Nephron (organoid): ENCODE data around the gene SNAPIN.
"Not testable (repeated sequence)": the region's sequence is repeated elsewhere in the genome, so short reads cannot be mapped to it uniquely, and the experiment has no call there.

Experiments
- H3K27ac Mint-ChIP-seq, 3 experiments: 2 replicates each; pipeline ENCODE4 v1.8.0; 2020; ENCODE audit warnings: mixed read lengths in 3 of 3, mild to moderate bottlenecking in 2 of 3, moderate library complexity in 1 of 3
- H3K27me3 Mint-ChIP-seq: 2 replicates; pipeline ENCODE4 v1.8.0; 2021; ENCODE audit warnings: low read depth, mild to moderate bottlenecking, moderate library complexity, mixed read lengths
- H3K36me3 Mint-ChIP-seq: 2 replicates; pipeline ENCODE4 v1.8.0; 2020; ENCODE audit warnings: low read depth, mixed read lengths
- H3K4me1 Mint-ChIP-seq: 2 replicates; pipeline ENCODE4 v1.8.0; 2020; ENCODE audit warnings: mixed read lengths
- H3K4me3 Mint-ChIP-seq, 3 experiments: 2 replicates each; pipeline ENCODE4 v1.8.0; 2020; ENCODE audit warnings: mild to moderate bottlenecking in 3 of 3, mixed read lengths in 3 of 3, moderate library complexity in 2 of 3
- H3K9me3 Mint-ChIP-seq: 2 replicates; pipeline ENCODE4 v1.8.0; 2020; ENCODE audit warnings: mixed read lengths
- TF ChIP-seq, protein P1 (sequence below), 3 experiments: fragments of 200-600 bp; sonication (generic); IDR thresholded peaks; one replicate each; pipeline ENCODE4 v1.5.0; 2021; ENCODE audit warnings: antibody characterized with exemption in 3 of 3; ENCODE audit not compliant: unreplicated experiment in 3 of 3

SNAPIN gene

DNA sequence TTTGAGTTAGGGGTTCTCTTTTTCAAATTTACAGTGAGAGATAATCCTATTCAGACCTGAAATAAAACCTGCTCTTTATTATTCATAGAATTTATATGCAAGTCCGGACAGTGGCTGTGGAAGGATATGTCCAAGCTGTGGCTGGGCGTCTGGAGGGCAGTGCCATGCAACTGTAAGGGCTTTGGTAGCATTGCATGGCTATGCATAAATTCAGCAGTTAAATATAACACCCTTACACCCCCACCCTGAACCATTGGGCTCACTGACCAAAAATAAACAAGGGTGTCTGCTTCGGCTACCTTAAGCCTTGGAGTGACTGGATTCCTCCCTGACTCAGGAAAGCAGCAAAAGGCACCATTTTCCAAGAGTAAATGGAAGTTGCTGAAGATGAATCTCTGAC is 19.2 kb upstream of the SNAPIN start:
- Mint-ChIP-seq H3K36me3 (peaks cover 76% of the 10 kb centered on the region), H3K27ac (no peak overlapping the region), H3K27me3 (no peaks in the 10 kb centered on the region), H3K4me3 (no peak overlapping the region), H3K9me3 (no peaks in the 10 kb centered on the region), H3K4me1 (peaks cover 28% of the 10 kb centered on the region)
- TF ChIP-seq, protein P1, sequence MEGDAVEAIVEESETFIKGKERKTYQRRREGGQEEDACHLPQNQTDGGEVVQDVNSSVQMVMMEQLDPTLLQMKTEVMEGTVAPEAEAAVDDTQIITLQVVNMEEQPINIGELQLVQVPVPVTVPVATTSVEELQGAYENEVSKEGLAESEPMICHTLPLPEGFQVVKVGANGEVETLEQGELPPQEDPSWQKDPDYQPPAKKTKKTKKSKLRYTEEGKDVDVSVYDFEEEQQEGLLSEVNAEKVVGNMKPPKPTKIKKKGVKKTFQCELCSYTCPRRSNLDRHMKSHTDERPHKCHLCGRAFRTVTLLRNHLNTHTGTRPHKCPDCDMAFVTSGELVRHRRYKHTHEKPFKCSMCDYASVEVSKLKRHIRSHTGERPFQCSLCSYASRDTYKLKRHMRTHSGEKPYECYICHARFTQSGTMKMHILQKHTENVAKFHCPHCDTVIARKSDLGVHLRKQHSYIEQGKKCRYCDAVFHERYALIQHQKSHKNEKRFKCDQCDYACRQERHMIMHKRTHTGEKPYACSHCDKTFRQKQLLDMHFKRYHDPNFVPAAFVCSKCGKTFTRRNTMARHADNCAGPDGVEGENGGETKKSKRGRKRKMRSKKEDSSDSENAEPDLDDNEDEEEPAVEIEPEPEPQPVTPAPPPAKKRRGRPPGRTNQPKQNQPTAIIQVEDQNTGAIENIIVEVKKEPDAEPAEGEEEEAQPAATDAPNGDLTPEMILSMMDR (IDR thresholded peaks at IDR 0.05; ENCODE audit: unreplicated experiment in 3 of 3), result no peak

DNA sequence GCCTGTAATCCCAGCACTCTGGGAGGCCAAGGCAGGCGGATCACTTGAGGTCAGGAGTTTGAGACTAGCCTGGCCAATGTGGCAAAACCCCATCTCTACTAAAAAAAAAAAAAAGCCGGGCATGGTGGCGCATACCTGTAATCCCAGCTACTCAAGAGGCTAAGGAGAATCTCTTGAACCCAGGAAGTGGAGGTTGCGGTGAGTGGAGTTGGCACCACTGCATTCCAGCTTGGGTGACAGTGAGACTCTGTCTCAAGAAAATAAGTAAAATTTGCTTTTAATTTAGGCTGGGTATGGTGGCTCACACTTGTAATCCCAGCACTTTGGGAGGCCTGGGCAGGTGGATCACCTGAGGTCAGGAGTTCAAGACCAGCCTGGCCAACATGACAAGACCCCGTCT is 18.3 kb upstream of the SNAPIN start:
- Mint-ChIP-seq H3K36me3 (peaks cover 78% of the 10 kb centered on the region), H3K4me1 (peaks cover 19% of the 10 kb centered on the region), H3K27ac (peak overlapping the region in 1 of 3 experiments; percentile 8)
- not testable (repeated sequence) for H3K27me3 Mint-ChIP-seq, H3K4me3 Mint-ChIP-seq, H3K9me3 Mint-ChIP-seq

DNA sequence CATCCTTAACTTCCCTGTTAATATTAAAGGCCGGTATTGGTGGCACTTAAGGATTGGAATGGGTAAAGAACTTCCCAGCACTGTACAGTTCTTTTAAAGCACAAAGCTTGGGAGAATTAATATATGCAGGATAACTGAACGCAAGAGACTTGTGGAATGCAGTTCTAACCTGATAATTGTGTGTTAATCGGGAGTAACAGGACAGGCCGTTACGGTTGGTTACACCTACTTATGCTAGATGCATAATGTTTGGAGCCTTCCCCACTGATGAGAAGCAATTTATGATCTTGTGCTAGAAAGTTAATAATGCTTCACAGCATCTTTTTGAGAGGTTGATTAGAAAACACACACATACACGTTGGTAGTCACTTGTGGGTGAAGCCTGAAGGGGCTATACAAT is 17.6 kb upstream of the SNAPIN start:
- H3K27ac Mint-ChIP-seq, result peak overlapping the region in 2 of 3 experiments; percentile 8 to 15
- no peaks in the 10 kb centered on the region for H3K27me3 Mint-ChIP-seq
- H3K9me3 Mint-ChIP-seq, result no peaks in the 10 kb centered on the region
- TF ChIP-seq, protein P1 (IDR thresholded peaks at IDR 0.05; ENCODE audit: unreplicated experiment in 3 of 3), result no peak
- H3K4me3 Mint-ChIP-seq, result no peak overlapping the region
- peaks cover 17% of the 10 kb centered on the region for H3K4me1 Mint-ChIP-seq
- H3K36me3 Mint-ChIP-seq, result peaks cover 81% of the 10 kb centered on the region

DNA sequence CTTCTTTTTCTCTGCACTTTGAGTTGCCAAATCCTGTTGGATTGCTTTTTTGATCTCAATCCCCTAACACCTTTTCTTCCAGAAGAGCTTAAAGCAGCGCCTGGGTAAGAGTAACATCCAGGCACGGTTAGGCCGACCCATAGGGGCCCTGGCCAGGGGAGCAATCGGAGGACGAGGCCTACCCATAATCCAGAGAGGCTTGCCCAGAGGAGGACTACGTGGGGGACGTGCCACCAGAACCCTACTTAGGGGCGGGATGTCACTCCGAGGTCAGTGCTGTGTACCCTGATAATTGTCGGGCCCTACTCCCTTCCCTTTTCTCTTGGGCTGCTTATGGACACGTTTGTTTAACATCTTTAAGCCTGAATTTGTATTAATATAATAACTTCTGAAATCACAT is 16.3 kb upstream of the SNAPIN start:
- peaks cover 8% of the 10 kb centered on the region for H3K4me1 Mint-ChIP-seq
- H3K27me3 Mint-ChIP-seq, result no peaks in the 10 kb centered on the region
- no peak overlapping the region for H3K27ac Mint-ChIP-seq
- H3K9me3 Mint-ChIP-seq, result no peaks in the 10 kb centered on the region
- H3K36me3 Mint-ChIP-seq, result peaks cover 78% of the 10 kb centered on the region
- no peak overlapping the region for H3K4me3 Mint-ChIP-seq
- TF ChIP-seq, protein P1 (IDR thresholded peaks at IDR 0.05; ENCODE audit: unreplicated experiment in 3 of 3), result no peak

DNA sequence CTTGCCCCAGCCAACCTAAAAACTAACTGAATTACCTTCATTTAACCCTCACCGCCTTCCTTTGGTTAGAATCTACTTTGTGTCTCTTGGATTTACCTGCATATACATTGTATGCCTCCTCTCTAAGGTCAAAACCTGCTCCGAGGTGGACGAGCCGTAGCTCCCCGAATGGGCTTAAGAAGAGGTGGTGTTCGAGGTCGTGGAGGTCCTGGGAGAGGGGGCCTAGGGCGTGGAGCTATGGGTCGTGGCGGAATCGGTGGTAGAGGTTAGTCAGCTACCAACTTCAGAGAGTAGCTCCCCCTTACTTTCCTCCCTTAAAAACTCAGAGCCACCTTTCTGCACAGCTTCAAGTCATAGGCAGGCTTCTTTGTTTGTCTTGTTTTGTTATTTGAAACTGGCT is 15.4 kb upstream of the SNAPIN start:
- Mint-ChIP-seq H3K27me3 (no peaks in the 10 kb centered on the region), H3K27ac (peak overlapping the region in 1 of 3 experiments; percentile 21), H3K4me1 (peaks cover under 1% of the 10 kb centered on the region), H3K4me3 (no peak overlapping the region), H3K9me3 (no peaks in the 10 kb centered on the region), H3K36me3 (peaks cover 74% of the 10 kb centered on the region)
- TF ChIP-seq, protein P1 (IDR thresholded peaks at IDR 0.05; ENCODE audit: unreplicated experiment in 3 of 3), result no peak

DNA sequence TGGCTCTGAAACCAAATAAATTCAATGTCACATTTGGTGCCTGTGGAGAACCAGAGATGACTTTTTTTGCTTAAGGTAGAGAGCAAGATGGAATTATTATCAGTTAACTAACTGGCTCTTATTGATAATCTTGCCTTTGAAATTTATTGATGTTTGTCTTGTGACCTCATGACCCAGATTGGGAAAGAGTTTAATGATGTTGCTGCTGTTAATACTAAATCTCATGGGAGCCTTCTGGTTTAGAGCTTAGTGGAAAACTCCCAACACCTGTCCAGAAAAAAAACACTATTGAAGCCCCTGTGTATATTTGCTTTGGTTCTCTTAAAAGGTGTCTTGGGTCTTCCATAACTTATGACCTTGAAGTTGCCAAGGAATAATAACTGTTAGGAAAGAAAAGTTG is 14.7 kb upstream of the SNAPIN start:
- H3K27ac Mint-ChIP-seq, result peak overlapping the region in 2 of 3 experiments; percentile 3 to 21
- no peak overlapping the region for H3K4me3 Mint-ChIP-seq
- H3K4me1 Mint-ChIP-seq, result no peaks in the 10 kb centered on the region
- H3K9me3 Mint-ChIP-seq, result no peaks in the 10 kb centered on the region
- no peaks in the 10 kb centered on the region for H3K27me3 Mint-ChIP-seq
- peaks cover 67% of the 10 kb centered on the region for H3K36me3 Mint-ChIP-seq
- TF ChIP-seq, protein P1 (IDR thresholded peaks at IDR 0.05; ENCODE audit: unreplicated experiment in 3 of 3), result no peak
